Forelimb muscle (tissue), 1 donor: ENCODE data around the gene PTPN7. TPM values are rescaled to one million over a fixed set of nuclear protein-coding genes. Genes with fewer than 3 reads are reported as not detected.
"Not testable (repeated sequence)": the region's sequence is repeated elsewhere in the genome, so short reads cannot be mapped to it uniquely, and the experiment has no call there.

ENCODE experiments used
- DNase-seq: peaks from one replicate; pipeline ENCODE4 v3.0.0-alpha.2; 2013; ENCODE audit warnings: low read depth
- polyA plus RNA-seq: library from polyadenylated mRNA; unstranded; fragments of 120-200 nt; gene quantifications from one replicate; pipeline ENCODE4 v1.2.1, GENCODE V29; 2013; ENCODE audit not compliant: insufficient read length

Gene PTPN7
- polyA plus RNA-seq, 1 donor: 0.92 TPM

DNA sequence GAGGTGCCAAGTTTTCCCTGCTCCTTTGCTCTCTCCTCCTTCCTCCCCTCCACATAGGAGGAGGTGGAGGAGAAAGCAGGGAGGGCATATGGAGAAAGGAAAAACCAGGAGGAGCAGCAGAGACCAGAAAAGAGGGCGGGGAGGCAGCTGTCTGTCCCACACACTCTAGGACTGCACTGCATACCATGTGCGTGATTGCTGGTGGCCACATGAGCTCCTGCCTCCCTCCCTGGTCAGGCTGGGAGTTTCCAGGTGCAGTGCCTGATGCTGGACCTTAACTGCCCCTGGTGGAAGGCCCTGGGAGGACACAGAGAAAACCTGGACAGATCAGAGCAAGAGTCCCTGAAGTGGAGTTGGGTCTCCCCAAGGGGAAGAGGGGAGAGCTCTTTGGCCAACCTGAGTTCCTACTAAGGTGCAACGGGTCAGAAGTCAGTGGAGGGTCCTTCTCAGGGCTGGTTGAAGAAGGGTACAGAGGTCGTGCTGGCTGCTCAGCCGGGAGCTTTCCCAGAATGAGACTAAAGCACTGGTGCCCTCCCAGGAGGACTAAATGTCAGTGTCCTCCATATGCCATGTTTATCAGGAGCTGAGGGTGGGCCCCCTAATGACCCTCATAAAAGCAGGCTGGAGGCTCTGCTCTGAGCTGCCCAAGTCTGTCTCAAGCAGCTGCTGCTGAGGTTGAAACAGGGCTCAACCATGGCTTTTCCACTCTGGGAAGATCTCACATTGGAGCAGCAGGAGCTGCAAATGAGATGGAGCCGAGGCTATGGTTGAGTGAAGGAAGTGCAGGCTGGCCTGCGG, 29.7 kb upstream of the PTPN7 start:
- no peak for DNase-seq

DNA sequence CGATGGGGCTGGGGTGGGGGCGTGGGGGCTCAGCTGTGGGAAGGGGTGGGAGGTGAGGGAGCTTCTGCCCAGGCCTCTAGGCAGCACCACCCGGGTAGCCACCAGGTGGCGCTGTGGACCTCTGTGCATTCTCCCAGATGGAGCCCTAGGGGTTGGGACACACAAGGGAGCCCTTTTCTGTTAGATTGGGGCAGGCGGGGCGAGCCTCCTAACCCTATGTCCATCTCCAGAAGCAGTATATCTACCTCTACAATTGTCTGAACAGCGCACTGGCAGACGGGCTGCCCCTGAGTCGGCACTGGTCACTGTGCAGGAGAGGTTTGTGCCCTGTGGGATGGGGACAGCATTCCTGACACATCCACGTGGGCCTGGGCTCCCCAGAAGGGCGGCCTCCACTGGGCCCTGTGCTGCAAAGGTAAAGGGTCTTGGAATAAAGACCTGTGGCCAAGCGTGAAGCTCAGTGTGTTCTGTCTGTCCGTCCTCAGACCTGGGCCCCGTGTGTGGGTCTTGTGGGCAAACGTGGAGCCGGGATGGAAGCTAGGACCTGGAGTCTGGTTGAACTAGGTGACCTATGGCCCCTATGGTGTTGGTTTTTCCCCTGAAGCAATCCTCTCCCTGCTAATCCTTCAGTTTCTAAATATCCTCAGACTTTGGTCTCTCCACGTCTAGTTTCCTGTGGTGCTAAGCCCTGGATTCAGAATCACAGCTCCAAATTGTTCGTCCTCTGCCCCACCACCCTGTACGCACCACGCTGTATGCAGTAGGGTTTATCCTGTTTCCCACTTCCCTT, 28.8 kb upstream of the PTPN7 start:
- DNase-seq: no peak

DNA sequence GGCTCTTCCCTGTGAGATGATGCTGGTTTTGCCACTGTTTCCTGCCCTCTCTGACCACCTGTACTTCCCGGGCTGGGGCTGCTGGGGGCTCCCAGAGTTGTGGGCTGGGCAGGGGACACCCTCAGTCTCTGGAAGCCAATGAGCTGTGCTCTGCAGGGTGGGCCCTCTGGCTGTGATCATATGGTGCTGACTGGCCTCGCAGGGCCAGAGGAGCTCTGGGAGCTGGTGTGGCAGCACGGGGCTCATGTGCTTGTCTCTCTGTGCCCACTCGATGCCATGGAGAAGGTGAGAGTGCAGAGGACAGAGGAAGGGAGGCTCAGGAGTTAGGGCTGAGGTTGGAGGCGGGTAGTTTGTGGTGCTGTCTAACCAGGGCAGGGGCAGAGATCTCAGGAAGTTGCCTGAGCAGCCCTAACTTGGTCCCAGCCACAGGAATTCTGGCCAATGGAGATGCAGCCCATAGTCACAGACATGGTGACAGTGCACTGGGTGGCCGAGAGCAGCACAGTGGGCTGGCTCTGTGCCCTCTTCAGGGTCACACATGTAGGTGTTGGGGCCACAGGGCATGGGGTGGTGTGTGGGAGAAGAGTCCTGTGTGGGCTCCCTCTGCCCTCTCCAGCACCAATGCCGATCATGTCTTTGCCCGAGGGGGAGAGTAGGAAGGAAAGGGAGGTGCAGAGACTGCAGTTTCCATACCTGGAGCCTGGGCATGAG, 27.4 kb upstream of the PTPN7 start:
- no peak for DNase-seq

DNA sequence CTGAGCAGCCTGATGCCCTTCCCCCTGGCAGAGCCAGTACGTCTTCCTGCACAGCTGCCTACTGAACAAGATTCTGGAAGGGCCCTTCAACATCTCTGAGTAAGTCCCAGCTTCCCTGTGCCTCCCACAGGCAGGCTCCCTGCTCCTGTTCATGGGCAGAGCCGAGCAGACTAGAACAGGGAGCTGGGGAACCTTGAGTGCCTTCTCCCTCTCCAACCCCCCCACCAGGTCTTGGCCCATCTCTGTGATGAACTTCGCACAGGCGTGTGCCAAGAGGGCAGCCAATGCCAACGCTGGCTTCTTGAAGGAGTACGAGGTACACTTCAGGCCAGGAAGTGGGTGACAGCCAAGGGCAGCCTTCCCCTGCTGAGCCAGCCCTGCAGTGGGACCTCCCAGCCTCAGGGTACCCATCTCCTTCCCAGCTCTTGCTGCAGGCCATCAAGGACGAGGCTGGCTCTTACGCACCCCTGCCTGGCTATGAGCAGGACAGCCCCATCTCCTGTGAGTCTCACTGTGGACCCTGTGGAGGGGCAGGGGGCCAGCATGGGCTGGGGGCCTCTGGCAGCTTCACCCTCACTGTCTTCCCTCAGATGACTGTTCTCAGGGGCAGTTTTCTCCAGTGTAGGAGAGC, 26.8 kb upstream of the PTPN7 start:
- no peak for DNase-seq

DNA sequence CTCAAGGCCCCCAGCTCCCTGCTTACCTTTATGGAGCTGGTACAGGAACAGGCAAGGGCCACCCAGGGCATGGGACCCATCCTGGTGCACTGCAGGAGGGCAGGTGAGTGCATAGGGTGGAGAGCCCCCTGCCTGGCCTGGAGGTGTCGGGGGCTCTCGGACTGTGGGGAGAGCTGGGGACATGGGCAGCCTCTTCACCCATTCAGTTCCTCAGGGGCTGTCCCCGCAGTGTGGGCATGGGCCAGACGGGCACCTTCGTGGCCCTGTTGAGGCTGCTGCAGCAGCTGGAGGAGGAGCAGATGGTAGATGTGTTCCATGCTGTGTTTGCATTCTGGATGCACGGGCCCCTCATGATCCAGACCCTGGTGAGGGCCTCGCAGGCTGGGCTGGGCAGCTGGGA, 25.9 kb upstream of the PTPN7 start:
- DNase-seq: no peak

DNA sequence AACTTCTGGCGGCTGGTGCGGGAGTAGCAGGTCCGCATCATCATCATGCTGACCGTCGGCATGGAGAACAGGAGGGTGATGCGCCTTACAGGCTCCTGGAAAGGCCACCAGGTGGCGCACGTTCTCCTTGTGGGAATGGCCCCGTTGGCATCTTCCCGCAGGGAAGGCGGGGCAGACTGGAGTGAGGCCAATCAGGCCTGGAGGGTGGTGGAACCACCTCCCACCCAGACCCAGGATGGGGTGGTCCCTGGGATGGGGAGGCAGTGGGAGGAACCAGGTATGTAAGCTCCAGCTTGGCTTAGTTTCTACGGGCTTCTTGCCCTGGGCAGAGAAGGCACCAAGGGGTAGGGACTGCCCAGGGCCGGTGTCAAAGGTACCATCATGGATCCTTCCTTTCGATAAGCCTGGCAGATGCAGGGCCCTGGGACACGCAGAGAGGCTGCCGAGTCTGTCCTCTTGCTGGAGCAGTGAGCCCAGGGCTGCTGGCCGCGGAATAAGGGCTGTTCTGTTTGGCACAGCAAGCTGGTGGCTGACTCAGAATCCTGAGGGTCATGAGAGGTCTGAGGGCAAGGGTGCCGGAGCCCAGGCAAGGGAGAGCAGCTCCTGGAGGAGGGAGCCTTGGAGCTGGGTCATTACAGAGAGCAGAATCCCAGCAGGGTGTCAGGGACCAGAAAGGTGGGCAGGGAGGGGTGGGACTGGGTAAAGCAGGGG, 24.5 kb upstream of the PTPN7 start:
- DNase-seq: no peak

DNA sequence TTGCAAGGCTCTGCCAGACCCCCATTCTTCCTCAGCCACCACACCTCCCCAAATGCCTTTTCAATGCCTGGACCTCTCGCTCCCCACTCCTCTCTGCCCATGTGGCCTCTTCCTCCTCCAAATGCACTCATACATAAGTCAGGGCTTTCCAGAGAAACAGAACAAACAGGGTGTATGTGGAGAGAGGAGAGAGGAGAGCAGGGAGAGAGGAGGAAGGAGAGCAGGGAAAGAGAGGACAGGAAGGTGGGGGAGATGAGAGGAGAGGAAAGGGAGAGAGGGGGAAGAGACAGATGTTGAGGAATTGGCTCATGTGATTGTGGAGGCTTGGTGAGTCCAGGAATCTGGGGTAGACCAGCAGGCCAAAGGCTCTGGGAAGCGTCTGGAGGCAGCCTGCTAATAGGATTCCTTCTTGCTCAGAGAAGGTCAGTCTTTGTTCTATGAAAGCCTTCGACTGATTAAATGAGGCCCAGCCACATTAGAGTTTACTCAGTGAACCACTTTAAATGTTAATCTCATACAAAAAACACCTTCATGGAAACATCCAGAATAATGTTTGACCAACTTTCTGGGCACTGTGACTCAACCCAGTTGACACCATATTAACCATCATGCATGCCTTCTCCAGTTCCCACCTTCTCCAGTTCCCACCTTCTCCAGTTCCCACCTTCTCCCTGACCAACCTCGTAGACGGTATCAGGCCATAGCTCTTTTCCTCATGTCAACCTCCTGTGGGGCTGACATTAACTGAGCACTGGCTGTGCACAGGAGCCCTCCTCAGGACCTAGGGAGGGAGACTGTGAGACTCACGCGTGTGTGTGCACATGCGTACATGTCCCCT, 21.9 kb upstream of the PTPN7 start:
- DNase-seq: no peak

DNA sequence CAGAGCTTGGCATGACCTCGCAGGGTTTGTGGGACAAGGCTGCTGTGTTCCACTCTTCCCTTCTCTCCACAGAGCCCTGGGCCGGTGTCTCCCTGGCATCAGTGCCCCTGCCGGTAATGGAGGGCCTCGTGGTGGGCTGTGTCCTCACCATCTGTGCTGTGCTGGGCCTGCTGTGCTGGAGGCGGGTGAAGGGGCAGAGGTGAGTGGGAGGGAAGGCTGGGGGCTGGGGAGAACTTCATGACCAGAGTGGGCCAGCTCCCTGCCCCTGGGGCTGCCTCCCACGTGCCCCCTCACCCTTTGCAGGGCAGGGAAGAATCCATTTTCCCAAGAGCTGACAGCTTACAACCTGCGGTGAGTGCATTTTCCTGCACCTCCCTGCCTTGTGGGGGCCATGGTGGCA, 21.2 kb upstream of the PTPN7 start:
- DNase-seq: no peak

DNA sequence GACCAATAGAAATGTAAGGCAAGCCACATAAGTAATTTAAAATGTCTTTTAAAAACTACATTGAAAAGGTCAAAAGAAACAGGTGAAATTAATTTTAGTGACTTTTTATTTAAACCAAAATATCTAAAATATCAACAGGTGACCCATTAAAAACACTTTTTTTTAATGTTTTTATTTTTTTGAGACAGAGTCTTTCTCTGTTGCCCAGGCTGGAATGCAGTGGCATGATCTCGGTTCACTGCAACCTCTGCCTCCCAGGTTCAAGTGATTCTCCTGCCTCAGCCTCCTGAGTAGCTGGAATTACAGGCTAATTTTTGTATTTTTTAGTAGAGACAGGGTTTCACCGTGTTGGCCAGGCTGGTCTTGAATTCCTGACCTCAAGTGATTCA, 20.3 kb upstream of the PTPN7 start:
- not testable (repeated sequence) for DNase-seq

DNA sequence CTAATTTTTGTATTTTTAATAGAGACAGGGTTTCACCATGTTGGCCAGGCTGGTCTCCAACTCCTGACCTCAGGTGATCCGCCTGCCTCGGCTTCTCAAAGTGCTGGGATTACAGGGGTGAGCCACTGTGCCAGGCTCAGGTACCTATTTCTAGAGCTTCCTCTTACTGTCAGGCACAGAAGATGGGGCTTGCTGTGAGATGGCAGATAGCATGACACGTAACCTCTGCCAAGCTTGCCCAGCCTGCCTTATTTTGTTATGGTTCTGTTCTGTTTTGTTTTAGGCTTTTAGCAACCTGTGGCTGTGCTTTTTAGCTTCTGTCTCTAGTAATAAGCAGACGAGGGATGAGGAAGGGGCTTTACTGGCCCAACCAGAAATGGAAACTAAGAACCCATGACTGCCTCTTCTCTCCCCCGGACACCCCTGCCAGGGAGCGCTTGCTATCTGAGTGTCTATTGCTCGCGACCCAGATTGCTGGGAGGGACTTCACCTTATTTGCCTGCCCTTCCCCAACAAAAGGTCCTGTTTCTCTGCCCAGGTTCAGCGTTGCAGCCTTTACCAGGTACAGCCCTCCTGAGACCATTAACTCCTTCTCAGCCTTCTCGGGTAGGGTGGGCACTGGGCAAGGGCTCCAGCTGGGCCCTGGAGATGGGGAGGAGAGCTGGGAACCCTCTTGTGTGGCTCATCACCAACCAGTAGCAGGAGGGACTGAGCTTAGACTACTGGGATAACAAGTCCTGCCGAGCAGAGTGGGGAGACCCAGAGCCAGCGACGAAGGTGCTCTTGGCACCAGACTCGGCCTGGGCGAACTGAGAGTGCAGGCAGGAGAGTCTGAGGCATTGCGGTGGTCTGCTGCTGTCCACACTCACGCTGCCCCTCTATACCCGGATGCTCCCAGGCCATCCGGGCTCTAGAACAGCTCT, 19.7 kb upstream of the PTPN7 start:
- DNase-seq: no peak

DNA sequence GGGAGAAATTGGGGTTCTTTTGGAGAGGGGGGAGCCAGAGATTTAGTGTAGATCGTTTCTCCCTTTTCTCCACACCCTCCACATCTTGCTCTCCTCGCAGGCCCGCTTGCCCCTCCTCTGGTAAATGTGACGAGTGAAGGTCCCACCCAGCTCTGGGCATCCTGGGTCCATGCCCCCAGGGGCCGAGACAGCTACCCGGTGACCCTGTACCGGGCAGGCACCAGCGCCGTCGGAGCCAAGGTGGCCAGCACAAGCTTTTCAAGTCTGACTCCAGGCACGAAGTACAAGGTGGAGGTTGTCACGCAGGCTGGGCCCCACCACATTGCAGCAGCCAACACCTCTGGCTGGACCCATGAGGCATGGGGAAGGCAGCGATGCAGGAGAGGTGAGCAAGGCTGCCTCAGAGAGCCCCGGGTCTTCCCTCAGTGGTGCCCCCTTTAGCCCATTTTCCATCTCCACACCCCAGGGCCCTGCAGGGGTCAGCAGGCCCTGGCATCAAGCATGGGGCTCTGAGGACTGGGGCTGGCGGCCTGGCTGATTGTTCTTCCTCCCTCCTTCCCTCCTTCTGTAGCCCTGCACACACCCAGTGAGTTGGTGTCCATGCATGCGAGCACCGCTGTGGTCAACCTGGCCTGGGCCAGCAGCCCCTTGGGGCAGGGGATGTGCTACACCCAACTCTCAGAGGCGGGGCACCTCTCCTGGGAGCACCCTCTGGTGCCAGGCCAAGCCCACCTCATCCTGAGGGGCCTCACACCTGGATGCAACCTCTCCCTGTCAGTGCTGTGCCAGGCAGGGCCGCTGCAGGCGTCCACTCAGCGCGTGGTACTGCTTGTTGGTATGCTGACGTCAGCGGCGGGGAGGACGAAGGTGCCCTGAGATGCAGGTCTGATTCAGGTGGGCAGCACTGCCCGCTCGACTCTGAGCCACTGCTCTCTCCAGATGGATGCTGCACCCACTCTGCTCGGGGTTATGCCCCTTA, 16.8 kb upstream of the PTPN7 start:
- DNase-seq: no peak

DNA sequence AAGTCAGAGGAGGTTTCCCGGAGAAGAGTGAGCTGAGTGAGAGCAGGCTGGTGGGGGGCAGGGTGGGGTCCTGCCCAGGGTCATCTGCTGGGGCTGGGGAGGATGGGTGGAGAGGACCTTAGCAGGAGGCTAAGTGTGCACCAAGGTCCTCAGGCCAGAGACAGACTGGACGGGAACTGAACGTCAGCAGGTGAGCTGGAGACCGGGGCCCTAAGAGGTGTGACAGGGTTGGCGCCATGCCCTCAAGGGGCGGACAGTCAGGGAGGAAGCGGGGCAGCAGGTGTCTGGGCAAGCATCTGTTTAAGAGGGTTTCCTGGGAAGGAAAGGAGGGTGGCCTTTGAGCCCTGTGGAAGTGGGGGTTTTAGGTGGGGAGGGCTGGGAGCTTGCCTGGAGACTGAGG, 13.6 kb upstream of the PTPN7 start:
- no peak for DNase-seq

DNA sequence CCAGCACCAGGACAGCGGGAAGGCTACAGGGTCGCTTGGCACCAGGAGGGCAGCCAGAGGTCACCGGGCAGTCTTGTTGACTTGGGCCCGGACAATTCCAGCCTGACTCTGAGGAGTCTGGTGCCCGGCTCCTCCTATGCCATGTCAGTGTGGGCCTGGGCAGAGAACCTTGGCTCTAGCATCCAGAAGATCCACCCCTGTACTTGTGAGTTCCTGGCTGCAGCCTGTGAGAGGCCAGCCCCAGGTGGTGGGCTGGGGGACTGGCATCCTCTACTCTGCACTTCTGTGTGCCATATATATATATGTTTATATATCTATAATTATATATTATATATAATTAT, 11.6 kb upstream of the PTPN7 start:
- no peak for DNase-seq

DNA sequence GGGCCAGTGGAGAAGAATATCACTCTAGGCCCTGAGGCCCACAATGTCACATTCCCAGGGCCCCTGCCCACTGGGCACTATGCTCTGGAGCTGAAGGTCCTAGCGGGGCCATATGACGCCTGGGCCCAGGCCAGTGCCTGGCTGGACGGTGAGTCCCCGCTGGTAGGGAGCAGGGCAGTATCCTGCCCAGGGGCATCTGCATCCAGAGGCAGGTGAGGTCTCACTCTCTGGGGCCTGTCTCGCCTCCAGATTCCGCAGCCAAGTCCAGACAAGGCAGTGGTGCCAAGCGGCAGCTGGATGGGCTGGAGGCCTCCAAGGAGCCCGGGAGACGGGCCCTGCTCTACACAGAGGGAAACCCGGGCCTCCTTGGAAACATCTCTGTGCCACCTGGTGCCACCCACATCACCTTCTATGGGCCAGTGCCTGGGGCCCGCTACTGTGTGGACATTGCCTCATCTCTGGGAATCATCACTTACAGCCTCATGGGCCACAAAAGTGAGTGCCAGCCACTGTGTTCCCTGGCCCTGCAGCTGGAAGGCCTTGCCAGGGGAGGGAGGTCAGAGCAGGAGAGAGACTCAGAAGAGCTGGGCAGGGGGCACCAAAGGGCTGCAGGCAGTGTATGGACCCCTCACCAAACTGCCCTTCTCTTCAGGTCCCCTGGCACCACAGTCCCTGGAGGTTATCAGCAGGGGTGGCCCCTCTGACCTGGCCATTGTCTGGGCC, 11.1 kb upstream of the PTPN7 start:
- no peak for DNase-seq

DNA sequence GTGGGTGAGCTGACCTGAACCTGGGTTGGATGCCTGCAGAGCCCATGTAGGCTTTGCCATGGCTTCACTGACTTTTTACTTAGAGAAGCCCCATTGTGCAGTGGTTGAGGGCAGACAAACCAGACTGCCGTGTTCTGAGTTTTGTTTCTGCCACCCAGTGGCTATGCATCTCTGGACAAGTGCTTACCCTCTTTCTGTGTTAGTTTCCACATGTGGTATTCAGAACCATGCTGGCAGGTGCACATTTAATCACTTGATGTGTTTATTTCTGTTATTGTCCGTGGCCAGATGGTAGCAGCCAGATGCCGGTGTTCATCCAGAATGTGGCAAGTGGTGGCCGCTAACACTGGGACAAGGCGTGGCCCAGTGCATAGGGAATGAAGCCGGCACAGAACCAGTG, 10.3 kb upstream of the PTPN7 start:
- DNase-seq: no peak

DNA sequence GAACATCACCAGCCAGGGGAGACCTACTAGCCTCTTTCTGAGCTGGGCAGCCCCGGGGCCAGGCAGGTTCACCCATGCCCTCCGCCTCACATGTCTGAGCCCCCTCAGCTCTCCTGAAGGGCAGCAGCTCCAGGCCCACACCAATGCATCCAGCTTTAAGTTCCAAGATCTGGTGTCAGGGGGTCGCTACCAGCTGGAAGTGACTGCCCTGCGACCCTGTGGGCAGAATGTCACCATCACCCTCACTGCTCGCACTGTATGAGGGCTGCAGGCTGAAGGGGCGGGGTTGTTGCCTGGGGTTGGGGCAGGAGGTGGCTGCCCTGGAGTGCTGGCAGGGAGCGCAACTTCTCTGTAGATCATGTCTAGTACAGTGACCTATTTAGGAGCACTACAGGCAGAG, 8.5 kb upstream of the PTPN7 start:
- no peak for DNase-seq

DNA sequence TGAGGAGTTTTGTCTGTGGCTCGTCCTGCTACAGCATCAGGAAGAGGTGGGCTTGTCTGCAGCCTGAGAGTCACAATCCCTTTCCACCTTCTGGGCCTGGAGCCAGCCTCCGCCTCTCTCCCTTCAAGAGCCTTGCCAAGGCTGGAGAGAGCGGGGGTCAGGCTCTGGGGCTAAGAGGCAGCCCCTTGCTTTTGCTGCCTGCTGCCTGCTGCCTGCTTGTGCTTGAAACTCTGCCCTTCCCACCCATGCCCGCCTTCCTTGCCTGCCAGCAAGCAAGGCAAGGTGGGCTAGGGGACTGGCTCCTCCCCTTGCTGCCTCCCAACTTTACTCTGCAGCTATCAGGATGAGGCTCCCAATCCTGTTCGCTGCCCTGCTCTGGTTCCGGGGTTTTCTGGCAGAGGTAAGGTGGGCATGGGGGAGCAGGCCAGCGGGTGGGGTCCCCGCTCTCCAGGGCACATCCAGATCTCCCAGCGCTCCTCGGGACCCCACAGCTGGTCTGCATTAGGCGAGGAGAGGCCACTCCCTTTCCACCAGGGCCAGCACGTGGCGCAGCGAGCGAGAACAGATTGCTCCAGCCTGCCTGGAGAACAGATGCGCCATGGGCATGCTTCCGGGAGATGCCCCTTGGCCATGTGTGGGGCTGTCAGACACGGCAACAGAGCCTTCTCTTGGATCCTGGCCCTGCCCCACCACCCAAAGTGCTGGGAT, 7.5 kb upstream of the PTPN7 start:
- DNase-seq: no peak
